A549 (cell line): Measurements from ENCODE around the gene SPAG9. TPM values are rescaled to one million over a fixed set of nuclear protein-coding genes. Genes with fewer than 3 reads are reported as not detected.

Experiments
- ATAC-seq, 2 experiments: fragments of 200-7000 bp in 1 of 2; fragments of >200 bp in 1 of 2; cut with Nextera tagmentation in 1 of 2; cut with Tn5 transposase in 1 of 2; 3 replicates each; pipeline versions ENCODE4 v1.8.0 to v1.9.1; 2018 to 2020; ENCODE audit warnings: mild to moderate bottlenecking in 1 of 2, moderate library complexity in 1 of 2
- CTCF ChIA-PET: fragments of 300-600 bp; sonication (Branson Sonifier 250); formaldehyde crosslinking; extraction: SDS; loops from one replicate; lab custom pipeline; 2021; ENCODE audit warnings: antibody characterized with exemption, inconsistent platforms; lab: Yijun Ruan, JAX
- POLR2A ChIA-PET: fragments of 350-600 bp; formaldehyde crosslinking; extraction: SDS; loops from one replicate; lab custom pipeline; 2021; ENCODE audit warnings: antibody characterized with exemption, inconsistent platforms; lab: Yijun Ruan, JAX
- DNase-seq, 2 experiments: peaks; one replicate each; pipeline versions ENCODE4 v3.0.0 to v3.0.0-alpha.2; 2011 to 2016; ENCODE audit warnings: low read depth in 1 of 2, low spot score in 1 of 2
- FAIRE-seq: peaks from 2 replicates; lab custom pipeline; 2011; peaks lifted over from hg19 to GRCh38; lab: Jason Lieb, UNC
- H3K27ac ChIP-seq, 2 experiments: fragments of >200 bp; sonication (Bioruptor Twin); formaldehyde crosslinking; 3 replicates each; pipeline ENCODE4 v1.5.1; 2016 to 2017
- H3K4me1 ChIP-seq: fragments of >200 bp; sonication (Bioruptor Twin); formaldehyde crosslinking; 3 replicates; pipeline ENCODE4 v1.6.1; 2016
- H3K4me2 ChIP-seq: fragments of >200 bp; sonication (Bioruptor Twin); formaldehyde crosslinking; 3 replicates; pipeline ENCODE4 v1.6.1; 2016
- H3K4me3 ChIP-seq: fragments of >200 bp; sonication (Bioruptor Twin); formaldehyde crosslinking; 3 replicates; pipeline ENCODE4 v1.5.1; 2016
- H3K9me3 ChIP-seq: fragments of >200 bp; sonication (Bioruptor Twin); formaldehyde crosslinking; 3 replicates; pipeline ENCODE4 v1.6.1; 2016
- ATOH8 ChIP-seq: fragments of 250-450 bp; sonication (Bioruptor Pico); IDR thresholded peaks from 2 replicates; pipeline ENCODE4 v1.5.0; 2020; ENCODE audit warnings: low read depth, mild to moderate bottlenecking, moderate library complexity
- BCL3 ChIP-seq: fragments of >200 bp; sonication (Bioruptor Twin); formaldehyde crosslinking; IDR thresholded peaks from 3 replicates; pipeline ENCODE4 v1.6.1; 2016
- CEBPB ChIP-seq, 2 experiments: fragments of >200 bp in 1 of 2; sonication (Bioruptor Twin) in 1 of 2; formaldehyde crosslinking in 1 of 2; IDR thresholded peaks; 2 replicates each; pipeline ENCODE4 v1.6.1; 2012 to 2016
- CHD2 ChIP-seq: fragments of 150-350 bp; IDR thresholded peaks from 2 replicates; pipeline ENCODE4 v1.6.1; 2014; ENCODE audit warnings: low read length; ENCODE audit not compliant: partially characterized antibody
- CTCF ChIP-seq: fragments of >200 bp; sonication (Bioruptor Twin); formaldehyde crosslinking; IDR thresholded peaks from 3 replicates; pipeline ENCODE4 v1.5.1; 2016
- E2F6 ChIP-seq: IDR thresholded peaks from 2 replicates; pipeline ENCODE4 v1.6.1; 2012; ENCODE audit warnings: low read depth, borderline replicate concordance
- EHF ChIP-seq: fragments of 250-450 bp; sonication (Bioruptor Pico); IDR thresholded peaks from 2 replicates; pipeline ENCODE4 v1.5.0; 2020; ENCODE audit warnings: mild to moderate bottlenecking
- EHMT2 ChIP-seq: fragments of 200-600 bp; sonication (generic); IDR thresholded peaks from 2 replicates; pipeline ENCODE4 v1.6.1; 2016; ENCODE audit warnings: antibody characterized with exemption, low read depth, mild to moderate bottlenecking, moderate library complexity
- EP300 ChIP-seq, 2 experiments: fragments of >200 bp; sonication (Bioruptor Twin); formaldehyde crosslinking; IDR thresholded peaks; 2 replicates in 1 of 2; 3 replicates in 1 of 2; pipeline ENCODE4 v1.6.1; 2016 to 2017
- FOSB ChIP-seq: fragments of 250-450 bp; sonication (Bioruptor Pico); IDR thresholded peaks from 2 replicates; pipeline ENCODE4 v1.5.0; 2020; ENCODE audit warnings: mild to moderate bottlenecking, moderate library complexity
- GATA3 ChIP-seq: IDR thresholded peaks from 2 replicates; pipeline ENCODE4 v1.6.1; 2012; ENCODE audit warnings: borderline replicate concordance
- HOXA7 ChIP-seq: fragments of 250-450 bp; sonication (Bioruptor Pico); IDR thresholded peaks from 2 replicates; pipeline ENCODE4 v1.5.0; 2020; ENCODE audit warnings: mild to moderate bottlenecking, moderate library complexity
- JUN ChIP-seq, 2 experiments: fragments of >200 bp; sonication (Bioruptor Twin); formaldehyde crosslinking; IDR thresholded peaks; 2 replicates in 1 of 2; 3 replicates in 1 of 2; pipeline ENCODE4 v1.6.1; 2016 to 2017
- KDM5A ChIP-seq: fragments of 200-600 bp; sonication (generic); IDR thresholded peaks from 2 replicates; pipeline ENCODE4 v1.6.1; 2016; ENCODE audit warnings: antibody characterized with exemption, mild to moderate bottlenecking
- MAZ ChIP-seq: fragments of 150-350 bp; IDR thresholded peaks from 2 replicates; pipeline ENCODE4 v1.6.1; 2014; ENCODE audit warnings: antibody characterized with exemption, low read depth, low read length, borderline replicate concordance
- RARB ChIP-seq: fragments of 250-450 bp; sonication (Bioruptor Pico); IDR thresholded peaks from 2 replicates; pipeline ENCODE4 v1.8.0; 2021; ENCODE audit warnings: mild to moderate bottlenecking, moderate library complexity
- RCOR1 ChIP-seq: fragments of 150-350 bp; IDR thresholded peaks from 2 replicates; pipeline ENCODE4 v1.6.1; 2014; ENCODE audit warnings: antibody characterized with exemption, low read length, low read depth
- RNF2 ChIP-seq: fragments of 200-600 bp; sonication (generic); IDR thresholded peaks from 2 replicates; pipeline ENCODE4 v1.6.1; 2016; ENCODE audit warnings: low read depth, mild to moderate bottlenecking, antibody characterized with exemption, moderate library complexity, borderline replicate concordance
- SMC3 ChIP-seq: fragments of >200 bp; sonication (Bioruptor Twin); formaldehyde crosslinking; IDR thresholded peaks from 3 replicates; pipeline ENCODE4 v1.6.1; 2018; ENCODE audit warnings: inconsistent platforms
- SREBF2 ChIP-seq: fragments of 450-650 bp; IDR thresholded peaks from 2 replicates; pipeline ENCODE4 v1.6.1; 2014; ENCODE audit warnings: mild to moderate bottlenecking, moderate library complexity
- ZFP36 ChIP-seq: fragments of 450-650 bp; IDR thresholded peaks from 2 replicates; pipeline ENCODE4 v1.6.1; 2014; ENCODE audit warnings: borderline replicate concordance; ENCODE audit not compliant: partially characterized antibody
- WGBS: methylation state at CpG from one replicate; pipeline ENCODE4 v1.1.6; 2017; ENCODE audit errors: missing lambda C conversion rate; 5-methylcytosine and 5-hydroxymethylcytosine counted together
- polyA plus RNA-seq, 4 experiments: library from polyadenylated mRNA; depleted of rRNA in 3 of 4; stranded (reverse); fragments of >200 nt; fragmentation: RNase III in 1 of 4; extraction: RNeasy Plus Mini Kit Qiagen cat#74134 plus additional on column Dnase treatment in 1 of 4; gene quantifications; 2 replicates in 3 of 4; 3 replicates in 1 of 4; pipeline ENCODE4 v1.2.3, GENCODE V29; 2011 to 2017

SPAG9 gene
- polyA plus RNA-seq, 2 of the 4 experiments (the other 2 are of a cell fraction) = 69.0 to 71.1 TPM

DNA sequence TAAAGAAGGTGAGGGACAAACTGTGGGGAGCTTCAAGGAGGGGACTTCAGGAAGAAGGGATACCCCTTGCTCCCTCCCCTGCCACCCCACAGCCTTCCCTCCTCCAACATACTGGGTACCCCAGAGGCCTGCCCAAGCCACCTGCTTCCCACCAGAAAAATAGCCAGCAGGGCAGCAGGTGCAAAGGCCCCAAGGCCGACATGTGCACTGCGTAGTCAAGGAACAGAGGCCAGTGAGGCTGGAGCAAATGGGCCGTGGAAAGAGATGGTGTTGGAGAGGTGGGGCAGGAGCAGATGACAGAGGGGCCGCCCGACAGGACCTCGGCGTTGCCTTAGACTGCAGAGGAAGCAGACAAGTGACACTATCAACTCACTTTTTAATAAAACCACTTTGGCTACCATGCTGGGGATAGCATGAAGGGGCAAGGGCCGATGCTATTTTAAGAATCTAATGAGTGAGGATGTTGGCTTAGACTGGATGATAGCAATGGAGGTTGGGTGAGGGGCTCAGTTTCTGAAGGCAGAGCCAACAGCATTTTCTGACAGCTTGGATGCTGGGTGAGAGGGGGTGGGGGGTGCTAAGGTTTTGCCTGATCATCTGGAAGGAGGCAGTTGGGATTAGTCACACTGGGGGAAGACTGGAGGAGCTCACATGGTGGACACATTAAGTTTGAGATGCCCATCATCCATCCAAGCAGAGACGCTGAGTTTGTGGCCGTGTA is 181.7 kb downstream of the SPAG9 start:
- peaks cover 68% of the 10 kb centered on the region for H3K4me1 ChIP-seq
- FAIRE-seq (no peak), ATAC-seq (no peak), DNase-seq (no peak)
- POLR2A ChIA-PET = interaction anchor here (18.7 kb wide), 1 partner anchor 75 kb away, joined by 648 read pairs; the partner anchor contains the start of gene TOB1
- H3K4me2 ChIP-seq = no peak overlapping the region
- TF ChIP-seq RCOR1 = no peak
- TF ChIP-seq BCL3 = no peak
- TF ChIP-seq KDM5A = no peak
- TF ChIP-seq HOXA7 (CRISPR knock-in tag) = no peak
- TF ChIP-seq RARB (CRISPR knock-in tag) = no peak
- no peak for TF ChIP-seq SMC3
- TF ChIP-seq CTCF = no peak
- no peak for TF ChIP-seq EP300 (IDR thresholded peaks at IDR 0.05)
- TF ChIP-seq E2F6 = no peak
- no peak for TF ChIP-seq ZFP36
- no peak for TF ChIP-seq FOSB (CRISPR knock-in tag)
- TF ChIP-seq CHD2 = no peak
- TF ChIP-seq EHF (CRISPR knock-in tag) = no peak
- TF ChIP-seq MAZ = no peak
- no peak for TF ChIP-seq JUN (IDR thresholded peaks at IDR 0.05)
- 90% methylated on average over 10 of the region's 10 CpGs for WGBS
- CTCF ChIA-PET = interaction anchor here (0.6 to 28.2 kb wide), 8 partner anchors 10 to 163 kb away, joined by 3 to 1502 read pairs (median 4); partner anchors contain the start of gene TOB1
- peak overlapping the region; percentile 56 to 98; a peak in 5 of 6 replicates for H3K27ac ChIP-seq
- no peaks in the 10 kb centered on the region for H3K9me3 ChIP-seq
- no peak overlapping the region for H3K4me3 ChIP-seq

- FAIRE-seq = no peak
- no peak for ATAC-seq
- POLR2A ChIA-PET = interaction anchor here (0.9 to 4.3 kb wide), 4 partner anchors 9 to 73 kb away, joined by 3 to 173 read pairs (median 44); partner anchors contain the start of gene TOB1
- peak overlapping the region; percentile 56 for H3K4me2 ChIP-seq
- 0 out of 3 replicates have a peak, but pooled peaks cover 2% of the 10 kb centered on the region for H3K9me3 ChIP-seq
- H3K27ac ChIP-seq = peak overlapping the region; percentile 94 to 98
- CTCF ChIA-PET = interaction anchor here (0.7 to 28.2 kb wide), 10 partner anchors 8 to 217 kb away, joined by 3 to 1502 read pairs (median 4); partner anchors contain the start of genes NME1 and TOB1
- no peak overlapping the region for H3K4me3 ChIP-seq
- DNase-seq = no peak
- peaks cover 75% of the 10 kb centered on the region for H3K4me1 ChIP-seq
- TF ChIP-seq ATOH8 (CRISPR knock-in tag) (no peak), RNF2 (no peak), EHMT2 (no peak), SREBF2 (no peak), GATA3 (no peak), CEBPB (IDR thresholded peaks at IDR 0.05) (no peak)
- 87% methylated on average over 5 of the region's 5 CpGs for WGBS
Measured at GRCh38 chr17:50935996-50936266, 184.7 kb downstream of the SPAG9 start.
